Endothelial cell of umbilical vein (primary cell): Measurements from ENCODE around the gene PDAP1. TPM values are rescaled to one million over a fixed set of nuclear protein-coding genes. Genes with fewer than 3 reads are reported as not detected.
"Not testable (repeated sequence)": the region's sequence is repeated elsewhere in the genome, so short reads cannot be mapped to it uniquely, and the experiment has no call there.

ENCODE experiments used
- BruUV-seq: library from RNA; stranded (reverse); fragments of 400-500 nt; replicated peaks from 2 replicates; lab custom pipeline; 2021; lab: Mats Ljungman, UMichigan
- CTCF ChIA-PET: fragments of 300-600, 350-600 bp; sonication (Branson Sonifier 250); formaldehyde crosslinking; loops from one replicate; lab custom pipeline; 2021; ENCODE audit warnings: antibody characterized with exemption, inconsistent platforms; lab: Charles Lee
- POLR2A ChIA-PET: fragments of 300-600, 350-600 bp; sonication (Branson Sonifier 250); formaldehyde crosslinking; loops from one replicate; lab custom pipeline; 2021; ENCODE audit warnings: antibody characterized with exemption, inconsistent platforms; lab: Charles Lee
- DNase-seq: peaks from one replicate; pipeline ENCODE4 v3.0.0-alpha.2; 2011; ENCODE audit warnings: low read depth, low spot score
- FAIRE-seq: peaks from 2 replicates; lab custom pipeline; 2011; peaks lifted over from hg19 to GRCh38; lab: Jason Lieb, UNC
- H2AFZ ChIP-seq: 2 replicates; pipeline ENCODE4 v1.6.0; 2012; ENCODE audit warnings: low read depth, low read length, control low read depth, inconsistent platforms
- H3K27ac ChIP-seq: 2 replicates; pipeline ENCODE4 v1.5.1; 2011; ENCODE audit warnings: low read depth, mild to moderate bottlenecking, control low read depth, low read length, moderate library complexity; ENCODE audit not compliant: insufficient read depth
- H3K27me3 ChIP-seq, 2 experiments: 2 replicates each; pipeline versions ENCODE4 v1.6.0 to v1.6.1; 2011; ENCODE audit warnings: low read length in 2 of 2, mixed read lengths in 1 of 2; ENCODE audit not compliant: control insufficient read depth in 2 of 2, insufficient read depth in 2 of 2
- H3K36me3 ChIP-seq, 2 experiments: 2 replicates in 1 of 2; 3 replicates in 1 of 2; pipeline ENCODE4 v1.5.1; 2011; ENCODE audit warnings: low read length in 2 of 2, mild to moderate bottlenecking in 1 of 2, moderate library complexity in 1 of 2; ENCODE audit not compliant: control insufficient read depth in 2 of 2, insufficient read depth in 2 of 2; ENCODE audit errors: extremely low read depth in 1 of 2
- H3K4me1 ChIP-seq: 3 replicates; pipeline ENCODE4 v1.5.1; 2011; ENCODE audit warnings: mild to moderate bottlenecking, low read length; ENCODE audit not compliant: control insufficient read depth, insufficient read depth; ENCODE audit errors: extremely low read depth
- H3K4me2 ChIP-seq: 2 replicates; pipeline ENCODE4 v1.6.1; 2011; ENCODE audit warnings: low read length, control low read depth, mixed read lengths; ENCODE audit not compliant: insufficient read depth
- H3K4me3 ChIP-seq, 3 experiments: fragments of 200-600 bp in 1 of 3; sonication (generic), shearing (Covaris generic) in 1 of 3; replicated peaks in 1 of 3; 2 replicates each; pipeline ENCODE4 v1.5.1; 2011 to 2016; ENCODE audit warnings: control low read depth in 3 of 3, low read length in 3 of 3, mild to moderate bottlenecking in 2 of 3, inconsistent platforms in 1 of 3, low read depth in 1 of 3, moderate library complexity in 1 of 3; ENCODE audit not compliant: insufficient read depth in 1 of 3
- H3K79me2 ChIP-seq: 2 replicates; pipeline ENCODE4 v1.6.0; 2012; ENCODE audit warnings: low read length, inconsistent platforms; ENCODE audit not compliant: control insufficient read depth, insufficient read depth
- H3K9ac ChIP-seq: replicated peaks from 2 replicates; pipeline ENCODE3; 2011; ENCODE audit warnings: low read length, control low read depth; ENCODE audit not compliant: insufficient read depth; ENCODE audit errors: extremely low read depth
- H3K9me1 ChIP-seq: replicated peaks from 3 replicates; pipeline ENCODE4 v1.6.0; 2011; ENCODE audit warnings: mild to moderate bottlenecking, low read length; ENCODE audit not compliant: control insufficient read depth, insufficient read depth; ENCODE audit errors: extremely low read depth
- H3K9me3 ChIP-seq: replicated peaks from 2 replicates; pipeline ENCODE4 v1.5.1; 2012; ENCODE audit warnings: low read length, inconsistent platforms; ENCODE audit not compliant: control insufficient read depth, insufficient read depth
- H4K20me1 ChIP-seq: replicated peaks from 2 replicates; pipeline ENCODE3; 2011; ENCODE audit warnings: mild to moderate bottlenecking, low read length; ENCODE audit not compliant: control insufficient read depth, insufficient read depth; ENCODE audit errors: extremely low read depth
- CTCF ChIP-seq, 2 donors: IDR thresholded peaks; 1 replicate in 1 of 2; 2 replicates in 1 of 2; pipeline ENCODE4 v1.5.1; 2011; ENCODE audit warnings: low read length in 2 of 2, mild to moderate bottlenecking in 2 of 2, moderate library complexity in 2 of 2, control low read depth in 1 of 2, inconsistent platforms in 1 of 2, low read depth in 1 of 2; ENCODE audit not compliant: insufficient read depth in 1 of 2; ENCODE audit errors: extremely low read depth in 1 of 2
- EZH2 ChIP-seq: IDR thresholded peaks from 2 replicates; pipeline ENCODE4 v1.6.1; 2012; ENCODE audit warnings: borderline replicate concordance, low read depth, mild to moderate bottlenecking, moderate library complexity, low read length, inconsistent platforms; ENCODE audit not compliant: severe bottlenecking
- FOS ChIP-seq: IDR thresholded peaks from 2 replicates; pipeline ENCODE4 v1.6.1; 2011; ENCODE audit warnings: mild to moderate bottlenecking, low read length, moderate library complexity, borderline replicate concordance; ENCODE audit not compliant: insufficient read depth
- GATA2 ChIP-seq: IDR thresholded peaks from 2 replicates; pipeline ENCODE4 v1.7.0; 2011; ENCODE audit warnings: low read depth, mild to moderate bottlenecking, moderate library complexity, mixed read lengths, low read length; ENCODE audit not compliant: insufficient read length, insufficient read depth
- JUN ChIP-seq: IDR thresholded peaks from 2 replicates; pipeline ENCODE4 v1.6.1; 2011; ENCODE audit warnings: borderline replicate concordance, low read depth; ENCODE audit not compliant: insufficient read length, insufficient read depth
- MAX ChIP-seq: IDR thresholded peaks from 2 replicates; pipeline ENCODE4 v1.6.1; 2011; ENCODE audit not compliant: insufficient read depth, insufficient read length
- MYC ChIP-seq: IDR thresholded peaks from one replicate; pipeline ENCODE4 v1.6.1; 2011; ENCODE audit warnings: mild to moderate bottlenecking, low read depth, low read length
- POLR2A ChIP-seq: IDR thresholded peaks from 2 replicates; pipeline ENCODE4 v1.6.1; 2012; ENCODE audit warnings: low read depth, mild to moderate bottlenecking, control low read depth, low read length
- POLR2AphosphoS5 ChIP-seq: IDR thresholded peaks from 2 replicates; pipeline ENCODE4 v1.6.1; 2012; ENCODE audit warnings: low read depth, mild to moderate bottlenecking, control low read depth, low read length, moderate library complexity; ENCODE audit not compliant: insufficient read depth
- dilution Hi-C: fragments of 300-500 bp; cut with MboI; formaldehyde crosslinking; loops from one replicate; pipeline ENCODE4 v1.15.0; 2019; ENCODE audit warnings: low sequenced_read_pairs; ENCODE audit not compliant: extremely low pct_ligation_motif_present
- intact Hi-C: fragments of 100-400 bp; cut with micrococcal nuclease; formaldehyde crosslinking; loops from one replicate; pipeline ENCODE4 v1.10.0; 2022
- polyA plus RNA-seq, 4 experiments: library from polyadenylated mRNA; depleted of rRNA in 3 of 4; stranded (reverse) in 3 of 4; unstranded in 1 of 4; fragments of >200 nt; gene quantifications; 2 replicates each; pipeline versions ENCODE4 v1.2.1 to v1.2.3, GENCODE V29; 2011 to 2012; ENCODE audit warnings: missing spikeins in 1 of 4
- total RNA-seq: library from RNA; stranded (reverse); gene quantifications from 2 replicates; pipeline ENCODE4 v1.2.3, GENCODE V29; 2021

PDAP1 gene
- total and polyA plus RNA-seq, 2 donors (not counting 3 experiments of a cell fraction or from before 2014, with no cell fraction given) = 32.6 to 150 TPM

DNA sequence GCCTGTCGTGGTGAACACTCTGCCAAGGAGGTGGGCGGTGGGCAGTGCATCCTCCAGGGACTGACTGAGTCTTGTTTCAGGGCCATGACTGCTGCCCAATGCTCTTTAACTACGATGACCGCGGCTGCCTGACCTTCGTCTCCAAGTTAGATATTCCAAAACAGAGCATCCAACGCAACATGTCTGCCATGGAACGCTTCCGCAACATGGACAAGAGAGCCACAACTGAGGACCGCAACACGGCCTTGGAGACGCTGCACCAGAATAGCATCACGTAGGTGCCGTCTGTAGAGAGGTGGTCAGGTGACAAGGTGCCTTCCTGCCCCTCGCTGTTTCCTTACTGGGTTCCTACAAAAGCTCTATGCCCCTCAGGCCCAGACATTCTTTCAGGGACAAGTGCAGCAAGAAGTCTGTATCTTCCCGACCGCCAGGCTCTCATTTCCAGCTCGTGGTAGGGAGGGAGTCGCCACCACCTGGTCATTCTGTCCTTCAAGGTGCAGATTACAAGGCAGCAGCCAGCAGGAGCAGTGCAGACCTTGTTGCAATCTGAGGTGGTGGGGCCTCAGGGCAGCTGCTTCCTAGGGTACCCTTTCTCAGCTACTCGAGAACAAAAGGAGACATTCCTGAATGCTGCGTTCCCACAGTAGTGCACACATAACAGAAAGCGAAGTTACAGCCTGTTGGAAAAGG, 48.8 kb downstream of the PDAP1 start:
- intact Hi-C loops = no loop called here
- peaks cover 26 to 29% of the 10 kb centered on the region in 2 experiments for H3K36me3 ChIP-seq
- no TSS peak for BruUV-seq
- H3K4me3 ChIP-seq = no peak overlapping the region
- DNase-seq (no peak), FAIRE-seq (no peak)
- H3K27me3 ChIP-seq = no peaks in the 10 kb centered on the region
- no peaks in the 10 kb centered on the region for H3K79me2 ChIP-seq
- ChIA-PET CTCF (interaction anchor here (1.0 kb wide), 1 partner anchor 56 kb away, joined by 4 read pairs; no protein-coding TSS in a partner anchor), POLR2A (no interaction called here)
- no peaks in the 10 kb centered on the region for H3K4me1 ChIP-seq
- H2AFZ ChIP-seq = no peak overlapping the region
- no peaks in the 10 kb centered on the region for H4K20me1 ChIP-seq
- dilution Hi-C loops = no loop called here
- no peak for TF ChIP-seq FOS
- no peak for TF ChIP-seq JUN
- TF ChIP-seq GATA2 = no peak
- TF ChIP-seq MAX = no peak
- TF ChIP-seq POLR2AphosphoS5 = no peak
- no peak for TF ChIP-seq MYC
- no peak for TF ChIP-seq POLR2A
- no peak for TF ChIP-seq EZH2
- TF ChIP-seq CTCF (IDR thresholded peaks at IDR 0.05; ENCODE audit: extremely low read depth in 1 of 2, insufficient read depth in 1 of 2, low read depth in 1 of 2, low read length in 2 of 2) = no peak
- no peak overlapping the region for H3K4me2 ChIP-seq
- no peak overlapping the region for H3K27ac ChIP-seq
- no peak overlapping the region for H3K9ac ChIP-seq
- no peaks in the 10 kb centered on the region for H3K9me1 ChIP-seq
- no peaks in the 10 kb centered on the region for H3K9me3 ChIP-seq

GRCh38 chr7:99358521-99358920, 49.9 kb downstream of the PDAP1 start:
- BruUV-seq, dilution Hi-C loops, H3K4me2 ChIP-seq, H3K27ac ChIP-seq, H3K79me2 ChIP-seq, H2AFZ ChIP-seq, FAIRE-seq, H4K20me1 ChIP-seq, H3K9me3 ChIP-seq, H3K9me1 ChIP-seq, CTCF ChIA-PET, H3K4me1 ChIP-seq, H3K9ac ChIP-seq, DNase-seq, intact Hi-C loops, H3K4me3 ChIP-seq, H3K27me3 ChIP-seq: not testable (repeated sequence)
- POLR2A ChIA-PET = interaction anchor here (0.6 kb wide), 1 partner anchor 18 kb away, joined by 3 read pairs; no protein-coding TSS in a partner anchor
- peaks cover 27 to 34% of the 10 kb centered on the region in 2 experiments for H3K36me3 ChIP-seq
